Transverse colon (tissue), 4 donors: ENCODE data around the gene LCNL1. TPM values are rescaled to one million over a fixed set of nuclear protein-coding genes. Genes with fewer than 3 reads are reported as not detected.

ENCODE experiments used
- DNase-seq: peaks from one replicate; pipeline ENCODE4 v3.0.0-alpha.2; 2019
- H3K27ac ChIP-seq, 4 donors: fragments of 200-600 bp; sonication (generic); 2 replicates each; pipeline ENCODE4 v1.5.1; 2016 to 2018; ENCODE audit warnings: inconsistent platforms in 4 of 4
- H3K27me3 ChIP-seq: fragments of 200-600 bp; sonication (generic); 2 replicates; pipeline ENCODE4 v1.5.1; 2017; ENCODE audit warnings: inconsistent platforms
- H3K36me3 ChIP-seq, 4 donors: fragments of 200-600 bp; sonication (generic); 2 replicates each; pipeline ENCODE4 v1.5.1; 2017 to 2019; ENCODE audit warnings: inconsistent platforms in 4 of 4
- H3K4me1 ChIP-seq, 4 donors: fragments of 200-600 bp; sonication (generic); 2 replicates each; pipeline ENCODE4 v1.5.1; 2017 to 2020; ENCODE audit warnings: inconsistent platforms in 4 of 4
- H3K4me3 ChIP-seq, 4 donors: fragments of 200-600 bp; sonication (generic); 1 replicate in 1 of 4; 2 replicates in 3 of 4; pipeline versions ENCODE4 v1.5.1 to v1.6.1; 2017 to 2019; ENCODE audit warnings: inconsistent platforms in 4 of 4
- H3K9me3 ChIP-seq, 2 donors: fragments of 200-600 bp; sonication (generic); 2 replicates each; pipeline ENCODE4 v1.5.1; 2017 to 2019; ENCODE audit warnings: inconsistent platforms in 2 of 2
- EP300 ChIP-seq: sonication (generic); formaldehyde crosslinking; IDR thresholded peaks from one replicate; pipeline ENCODE4 v1.6.1; 2017; ENCODE audit warnings: antibody characterized with exemption, low read depth
- POLR2A ChIP-seq: fragments of 450-650 bp; IDR thresholded peaks from one replicate; pipeline ENCODE4 v1.6.1; 2016; ENCODE audit warnings: antibody characterized with exemption, mild to moderate bottlenecking, moderate library complexity
- POLR2AphosphoS5 ChIP-seq, 3 donors: sonication (generic); formaldehyde crosslinking; IDR thresholded peaks; one replicate each; pipeline ENCODE4 v1.6.1; 2016; ENCODE audit warnings: antibody characterized with exemption in 3 of 3
- WGBS, 2 donors: methylation state at CpG; one replicate each; pipeline ENCODE4 v1.1.5; 2018; ENCODE audit warnings: low coverage in 1 of 2; 5-methylcytosine and 5-hydroxymethylcytosine counted together
- in situ Hi-C, 4 donors: fragments of 200-750 bp; cut with MboI; loops; one replicate each; pipeline versions ENCODE4 v1.15.0 to v1.15.1; 2017; ENCODE audit warnings: low sequenced_read_pairs in 3 of 4, low pct_ligation_motif_present in 1 of 4, low pct_unique_long_range_greater_than_20kb in 1 of 4
- intact Hi-C: fragments of 100-400 bp; cut with DNase I; formaldehyde crosslinking; loops from one replicate; pipeline ENCODE4 v1.15.1; 2023; ENCODE audit warnings: low total_unique reads
- total RNA-seq, 4 donors: library from RNA; depleted of rRNA; stranded (reverse); fragments of >200 nt; gene quantifications; one replicate each; pipeline ENCODE4 v1.1.0, GENCODE V29; 2016
- TF ChIP-seq, protein P1 (sequence below), 5 experiments: fragments of 200-600 bp in 3 of 5; fragments of 450-650 bp in 2 of 5; sonication (generic) in 3 of 5; IDR thresholded peaks; 1 replicate in 2 of 5; 2 replicates in 3 of 5; pipeline ENCODE4 v1.5.1; 2016 to 2017; ENCODE audit warnings: antibody characterized with exemption in 5 of 5, inconsistent platforms in 3 of 5, mild to moderate bottlenecking in 2 of 5, moderate library complexity in 1 of 5

The LCNL1 gene
- total RNA-seq, 4 donors from 2014 or later: 0.27 to 0.75 TPM; not detected in 2

DNA sequence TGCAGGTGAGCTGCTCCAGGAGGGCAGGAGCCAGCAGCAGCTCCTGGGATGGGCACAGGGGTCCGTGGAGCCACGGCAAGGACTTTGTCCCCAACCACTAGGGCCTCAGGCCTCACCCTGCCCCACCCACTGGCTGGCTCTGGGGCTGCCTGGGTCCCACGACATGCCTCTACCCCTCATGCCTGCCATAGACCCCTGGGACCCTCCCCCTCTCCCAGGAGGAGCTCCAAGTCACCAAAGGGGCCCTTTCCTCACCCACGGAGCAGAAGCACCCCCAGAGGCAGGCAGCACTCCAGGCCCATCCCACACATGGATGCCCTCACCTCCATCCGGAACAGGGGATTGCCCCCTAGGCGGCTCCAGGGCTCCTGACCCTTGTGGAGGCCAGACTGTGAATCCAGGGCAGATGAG lies 38.8 kb downstream of the LCNL1 start:
- Histone ChIP-seq H3K27ac (peak overlapping the region in 1 of 4 donors; percentile 39), H3K36me3 (no peaks in the 10 kb centered on the region), H3K4me1 (peaks cover 0 to 30% (median 22%) of the 10 kb centered on the region in 4 donors), H3K4me3 (no peak overlapping the region), H3K27me3 (no peaks in the 10 kb centered on the region), H3K9me3 (no peaks in the 10 kb centered on the region)
- in situ Hi-C loops (no loop called here), intact Hi-C loops (no loop called here)
- WGBS, 2 donors: 69% methylated on average over 3 of the region's 6 CpGs; no CpG with 5 or more reads in 1 of the 2 donors
- no peak for DNase-seq
- TF ChIP-seq EP300 (no peak), POLR2AphosphoS5 (IDR thresholded peaks at IDR 0.05) (no peak), POLR2A (no peak)
- TF ChIP-seq, protein P1, sequence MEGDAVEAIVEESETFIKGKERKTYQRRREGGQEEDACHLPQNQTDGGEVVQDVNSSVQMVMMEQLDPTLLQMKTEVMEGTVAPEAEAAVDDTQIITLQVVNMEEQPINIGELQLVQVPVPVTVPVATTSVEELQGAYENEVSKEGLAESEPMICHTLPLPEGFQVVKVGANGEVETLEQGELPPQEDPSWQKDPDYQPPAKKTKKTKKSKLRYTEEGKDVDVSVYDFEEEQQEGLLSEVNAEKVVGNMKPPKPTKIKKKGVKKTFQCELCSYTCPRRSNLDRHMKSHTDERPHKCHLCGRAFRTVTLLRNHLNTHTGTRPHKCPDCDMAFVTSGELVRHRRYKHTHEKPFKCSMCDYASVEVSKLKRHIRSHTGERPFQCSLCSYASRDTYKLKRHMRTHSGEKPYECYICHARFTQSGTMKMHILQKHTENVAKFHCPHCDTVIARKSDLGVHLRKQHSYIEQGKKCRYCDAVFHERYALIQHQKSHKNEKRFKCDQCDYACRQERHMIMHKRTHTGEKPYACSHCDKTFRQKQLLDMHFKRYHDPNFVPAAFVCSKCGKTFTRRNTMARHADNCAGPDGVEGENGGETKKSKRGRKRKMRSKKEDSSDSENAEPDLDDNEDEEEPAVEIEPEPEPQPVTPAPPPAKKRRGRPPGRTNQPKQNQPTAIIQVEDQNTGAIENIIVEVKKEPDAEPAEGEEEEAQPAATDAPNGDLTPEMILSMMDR (IDR thresholded peaks at IDR 0.05): no peak

GRCh38 chr9:137021979-137022661 lies 39.3 kb downstream of the LCNL1 start:
- H3K27ac ChIP-seq: peak overlapping the region; percentile 67 to 82 (median 70)
- H3K9me3 ChIP-seq: no peaks in the 10 kb centered on the region
- H3K36me3 ChIP-seq: no peaks in the 10 kb centered on the region
- intact Hi-C loops: no loop called here
- TF ChIP-seq, protein P1 (IDR thresholded peaks at IDR 0.05): no peak
- TF ChIP-seq EP300 (no peak), POLR2AphosphoS5 (IDR thresholded peaks at IDR 0.05) (peak; percentile 68 to 81 (median 74)), POLR2A (peak; percentile 65)
- no peaks in the 10 kb centered on the region for H3K27me3 ChIP-seq
- peaks cover 3 to 35% (median 28%) of the 10 kb centered on the region in 4 donors for H3K4me1 ChIP-seq
- DNase-seq: peak; percentile 97
- no peak overlapping the region for H3K4me3 ChIP-seq
- in situ Hi-C loops: no loop called here
- 23% methylated on average over 30 of the region's 30 CpGs; no CpG with 5 or more reads in 1 of the 2 donors for WGBS, 2 donors

- intact Hi-C loops (no loop called here), in situ Hi-C loops (no loop called here)
- Histone ChIP-seq H3K4me3 (no peak overlapping the region), H3K27me3 (no peaks in the 10 kb centered on the region), H3K9me3 (no peaks in the 10 kb centered on the region), H3K4me1 (peaks cover 8 to 40% (median 33%) of the 10 kb centered on the region in 4 donors), H3K27ac (peak overlapping the region; percentile 67 to 82 (median 70)), H3K36me3 (no peaks in the 10 kb centered on the region)
- 87% methylated on average over 10 of the region's 23 CpGs; no CpG with 5 or more reads in 1 of the 2 donors for WGBS, 2 donors
- no peak for DNase-seq
- TF ChIP-seq POLR2A (no peak), EP300 (no peak), POLR2AphosphoS5 (IDR thresholded peaks at IDR 0.05) (no peak)
- TF ChIP-seq, protein P1 (IDR thresholded peaks at IDR 0.05): no peak
Measured at GRCh38 chr9:137022662-137023008, 39.8 kb downstream of the LCNL1 start.

DNA sequence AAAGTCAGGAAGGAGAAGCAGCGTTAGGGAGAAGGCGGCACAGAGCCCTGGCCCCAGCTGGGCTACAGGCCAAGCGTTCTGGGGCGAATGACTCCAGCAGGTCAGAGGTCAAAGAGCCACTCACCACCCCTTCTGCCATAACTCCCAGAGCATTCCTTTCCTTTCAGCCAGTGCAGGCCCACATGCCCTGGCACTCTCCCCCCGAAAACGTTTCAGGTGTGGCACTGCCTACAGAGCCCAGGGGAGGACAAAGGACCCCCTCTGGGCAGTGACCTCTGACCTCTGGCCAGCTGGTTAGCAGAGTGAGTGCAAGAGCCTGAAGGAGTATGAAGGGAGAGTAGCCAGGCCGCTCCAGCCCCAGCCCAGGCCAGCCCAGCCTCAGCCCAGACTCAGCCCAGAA lies 40.4 kb downstream of the LCNL1 start:
- no peaks in the 10 kb centered on the region for H3K36me3 ChIP-seq
- intact Hi-C loops: no loop called here

More for the DNA sequence above, 40.4 kb downstream of the LCNL1 start:
- Histone ChIP-seq H3K4me3 (no peak overlapping the region), H3K4me1 (peaks cover 8 to 41% (median 34%) of the 10 kb centered on the region in 4 donors), H3K27me3 (no peaks in the 10 kb centered on the region), H3K9me3 (no peaks in the 10 kb centered on the region), H3K27ac (peak overlapping the region in 2 of 4 donors; percentile 70)
- in situ Hi-C loops: no loop called here
- TF ChIP-seq POLR2A: no peak
- TF ChIP-seq EP300: no peak
- TF ChIP-seq, protein P1 (IDR thresholded peaks at IDR 0.05): no peak
- DNase-seq: no peak
- 66 to 67% methylated on average over 4 to 7 of the region's 7 CpGs for WGBS, 2 donors
